GM03348 (cell line): ENCODE measurements around the gene GRAPL.
"Not testable (repeated sequence)": the region's sequence is repeated elsewhere in the genome, so short reads cannot be mapped to it uniquely, and the experiment has no call there.

Source experiments
- DNase-seq: peaks from one replicate; pipeline ENCODE4 v3.0.0; 2012; ENCODE audit warnings: low spot score

GRAPL gene

GRCh38 chr17:19127148-19127980 is at the start of gene GRAPL:
Gene GRAPL, plus strand, starts transcription at chr17:19127589. Its CDS starts 31 bp downstream, at chr17:19127620.
- not testable (repeated sequence) for DNase-seq

- not testable (repeated sequence) for DNase-seq
Measured at GRCh38 chr17:19088804-19089685, 38.3 kb upstream of the GRAPL start.

GRCh38 chr17:19090058-19090772 is 37.2 kb upstream of the GRAPL start:
- DNase-seq, result not testable (repeated sequence)

- not testable (repeated sequence) for DNase-seq
Measured at GRCh38 chr17:19092737-19093683, 34.4 kb upstream of the GRAPL start.

GRCh38 chr17:19093684-19094438 is 33.5 kb upstream of the GRAPL start:
- DNase-seq, result not testable (repeated sequence)

GRCh38 chr17:19108517-19108916 is 18.9 kb upstream of the GRAPL start:
- not testable (repeated sequence) for DNase-seq

GRCh38 chr17:19110189-19111097 is 16.9 kb upstream of the GRAPL start:
- DNase-seq, result not testable (repeated sequence)

GRCh38 chr17:19111111-19111711 is 16.2 kb upstream of the GRAPL start:
- not testable (repeated sequence) for DNase-seq

GRCh38 chr17:19111801-19112458 is 15.5 kb upstream of the GRAPL start:
- not testable (repeated sequence) for DNase-seq

GRCh38 chr17:19112459-19112826 is 14.9 kb upstream of the GRAPL start:
- DNase-seq, result not testable (repeated sequence)

GRCh38 chr17:19118695-19119094 is 8.7 kb upstream of the GRAPL start:
- not testable (repeated sequence) for DNase-seq

- not testable (repeated sequence) for DNase-seq
Measured at GRCh38 chr17:19125289-19125688, 2.1 kb upstream of the GRAPL start.

GRCh38 chr17:19129500-19129899 is 2.1 kb downstream of the GRAPL start:
- DNase-seq, result not testable (repeated sequence)

GRCh38 chr17:19131108-19131507 is 3.7 kb downstream of the GRAPL start:
- not testable (repeated sequence) for DNase-seq

- not testable (repeated sequence) for DNase-seq
Measured at GRCh38 chr17:19131772-19132171, 4.4 kb downstream of the GRAPL start.

GRCh38 chr17:19133793-19134192 is 6.4 kb downstream of the GRAPL start:
- DNase-seq, result not testable (repeated sequence)

- not testable (repeated sequence) for DNase-seq
Measured at GRCh38 chr17:19135391-19135790, 8.0 kb downstream of the GRAPL start.

- DNase-seq, result not testable (repeated sequence)
Measured at GRCh38 chr17:19136138-19136537, 8.7 kb downstream of the GRAPL start.
